Stimulated activated naive CD8-positive, alpha-beta T cell treated with anti-CD3 and anti-CD28 coated beads, Interleukin-15, amount 100 ng/mL, for 72 hours (primary cell): ENCODE results near the gene GPALPP1.

Source experiments
- ATAC-seq: fragments of 150-1000 bp; cut with Tn5 transposase; 2 replicates; pipeline ENCODE4 v1.10.0; 2021; ENCODE audit warnings: mild to moderate bottlenecking, moderate library complexity
- DNase-seq, 2 donors: peaks; one replicate each; pipeline ENCODE4 v3.0.0; 2021 to 2022
- H3K27ac Mint-ChIP-seq, 2 donors: one replicate each; pipeline ENCODE4 v1.8.0; 2022; ENCODE audit warnings: mild to moderate bottlenecking in 2 of 2, mixed read lengths in 2 of 2, moderate library complexity in 2 of 2
- H3K27me3 Mint-ChIP-seq: one replicate; pipeline ENCODE4 v1.8.0; 2022; ENCODE audit warnings: mixed read lengths
- H3K4me1 Mint-ChIP-seq: one replicate; pipeline ENCODE4 v1.8.0; 2022; ENCODE audit warnings: mild to moderate bottlenecking, mixed read lengths
- H3K4me3 Mint-ChIP-seq, 2 donors: one replicate each; pipeline ENCODE4 v1.8.0; 2022; ENCODE audit warnings: mild to moderate bottlenecking in 2 of 2, mixed read lengths in 2 of 2, moderate library complexity in 1 of 2
- H3K9me3 Mint-ChIP-seq, 2 donors: one replicate each; pipeline ENCODE4 v1.8.0; 2022; ENCODE audit warnings: mixed read lengths in 2 of 2

GPALPP1 gene

GRCh38 chr13:45073809-45074208 is 84.5 kb downstream of the GPALPP1 start:
- no peak overlapping the region for H3K27ac Mint-ChIP-seq
- DNase-seq (no peak), ATAC-seq (no peak)
- H3K4me3 Mint-ChIP-seq, result no peak overlapping the region
- no peaks in the 10 kb centered on the region for H3K9me3 Mint-ChIP-seq
- H3K4me1 Mint-ChIP-seq, result no peaks in the 10 kb centered on the region
- H3K27me3 Mint-ChIP-seq, result peaks cover 26% of the 10 kb centered on the region

DNA sequence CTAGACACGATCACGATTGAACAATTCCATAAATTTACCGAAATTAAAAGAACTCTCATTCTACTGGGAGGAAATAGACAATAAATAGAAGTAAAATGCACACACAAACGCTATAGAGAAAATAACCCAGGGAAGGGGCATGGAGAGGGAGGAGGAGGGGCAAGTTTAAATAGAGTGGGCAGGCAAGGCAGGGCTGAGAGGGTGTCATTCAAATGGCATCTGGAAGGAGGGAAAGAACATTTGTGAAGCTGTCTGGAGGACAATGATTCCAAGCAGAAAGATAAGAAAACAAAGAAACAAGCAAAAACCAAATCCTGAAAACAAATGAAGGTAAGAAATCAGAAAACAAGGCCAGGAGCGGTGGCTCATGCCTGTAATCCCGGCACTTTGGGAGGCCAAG is 85.4 kb downstream of the GPALPP1 start:
- Mint-ChIP-seq H3K27ac (peak overlapping the region in 1 of 2 donors; percentile 17), H3K9me3 (no peaks in the 10 kb centered on the region), H3K4me1 (no peaks in the 10 kb centered on the region), H3K4me3 (no peak overlapping the region), H3K27me3 (peaks cover 20% of the 10 kb centered on the region)
- ATAC-seq, result no peak
- no peak for DNase-seq

GRCh38 chr13:45078003-45078402 is 88.7 kb downstream of the GPALPP1 start:
- Mint-ChIP-seq H3K4me3 (no peak overlapping the region), H3K9me3 (no peaks in the 10 kb centered on the region), H3K4me1 (peaks cover 9% of the 10 kb centered on the region), H3K27ac (no peak overlapping the region), H3K27me3 (peaks cover 40% of the 10 kb centered on the region)
- ATAC-seq, result no peak
- no peak for DNase-seq
